WTC11 (cell line): ENCODE measurements around the gene ZNF30. TPM values are rescaled to one million over a fixed set of nuclear protein-coding genes. Genes with fewer than 3 reads are reported as not detected.
A peak's percentile ranks its signal among the peaks of the same experiment; 100 is the strongest.
"Not testable (repeated sequence)": the region's sequence is repeated elsewhere in the genome, so short reads cannot be mapped to it uniquely, and the experiment has no call there.

Experiments used
- ATAC-seq: fragments of 200-7000 bp; cut with Tn5 transposase; 2 replicates; pipeline ENCODE4 v1.10.0; 2021; ENCODE audit warnings: mild to moderate bottlenecking, moderate library complexity
- CTCF ChIA-PET: fragments of 300-600 bp; sonication (Branson Sonifier 250); formaldehyde crosslinking; loops from one replicate; lab custom pipeline; 2021; ENCODE audit warnings: antibody characterized with exemption; lab: Charles Lee
- POLR2A ChIA-PET: fragments of 350-600 bp; sonication (Branson Sonifier 250); formaldehyde crosslinking; loops from one replicate; lab custom pipeline; 2021; ENCODE audit warnings: antibody characterized with exemption; lab: Charles Lee
- DNase-seq: peaks from one replicate; pipeline ENCODE4 v3.0.0; 2021; ENCODE audit warnings: low spot score
- H3K27ac Mint-ChIP-seq: 2 replicates; pipeline ENCODE4 v1.8.0; 2021; ENCODE audit warnings: mixed read lengths
- H3K27me3 Mint-ChIP-seq: 2 replicates; pipeline ENCODE4 v1.8.0; 2021; ENCODE audit warnings: low read depth, mild to moderate bottlenecking, moderate library complexity, mixed read lengths
- H3K36me3 Mint-ChIP-seq: 2 replicates; pipeline ENCODE4 v1.8.0; 2021; ENCODE audit warnings: mixed read lengths
- H3K4me1 Mint-ChIP-seq: 2 replicates; pipeline ENCODE4 v1.8.0; 2022; ENCODE audit warnings: mixed read lengths
- H3K4me3 Mint-ChIP-seq: 2 replicates; pipeline ENCODE4 v1.8.0; 2021; ENCODE audit warnings: mild to moderate bottlenecking, moderate library complexity, mixed read lengths
- H3K9me3 Mint-ChIP-seq: 2 replicates; pipeline ENCODE4 v1.8.0; 2021; ENCODE audit warnings: mixed read lengths
- CREM ChIP-seq: sonication (generic); formaldehyde crosslinking; IDR thresholded peaks from 2 replicates; pipeline ENCODE4 v1.8.1; 2022; ENCODE audit warnings: mild to moderate bottlenecking, missing genetic modification reagents, moderate library complexity
- E2F4 ChIP-seq: sonication (generic); formaldehyde crosslinking; IDR thresholded peaks from 2 replicates; pipeline ENCODE4 v1.8.1; 2022; ENCODE audit warnings: low read depth, mild to moderate bottlenecking, moderate library complexity, missing genetic modification reagents, borderline replicate concordance
- FOXJ3 ChIP-seq: sonication (generic); formaldehyde crosslinking; IDR thresholded peaks from 2 replicates; pipeline ENCODE4 v1.9.0; 2021; ENCODE audit warnings: missing genetic modification reagents, mild to moderate bottlenecking, borderline replicate concordance
- FOXP4 ChIP-seq: sonication (generic); formaldehyde crosslinking; IDR thresholded peaks from 2 replicates; pipeline ENCODE4 v1.8.0; 2022; ENCODE audit warnings: mild to moderate bottlenecking, missing genetic modification reagents
- MAX ChIP-seq: sonication (generic); formaldehyde crosslinking; IDR thresholded peaks from 2 replicates; pipeline ENCODE4 v1.8.0; 2022; ENCODE audit warnings: mild to moderate bottlenecking, missing genetic modification reagents
- MXD4 ChIP-seq: fragments of 250-450 bp; sonication (Bioruptor Pico); IDR thresholded peaks from 2 replicates; pipeline ENCODE4 v1.8.0; 2021; ENCODE audit warnings: mild to moderate bottlenecking, moderate library complexity, borderline replicate concordance
- NFATC4 ChIP-seq: fragments of 250-450 bp; sonication (Bioruptor Pico); IDR thresholded peaks from 2 replicates; pipeline ENCODE4 v1.9.0; 2021; ENCODE audit warnings: mild to moderate bottlenecking
- NFE2L1 ChIP-seq: sonication (generic); formaldehyde crosslinking; IDR thresholded peaks from 2 replicates; pipeline ENCODE4 v1.8.1; 2023; ENCODE audit warnings: missing genetic modification reagents
- NR3C1 ChIP-seq: sonication (generic); formaldehyde crosslinking; conservative IDR thresholded peaks from 2 replicates; pipeline ENCODE4 v1.8.1; 2023; ENCODE audit warnings: low read depth, mild to moderate bottlenecking, missing genetic modification reagents
- ZBTB21 ChIP-seq: sonication (generic); formaldehyde crosslinking; IDR thresholded peaks from 2 replicates; pipeline ENCODE4 v1.8.1; 2023; ENCODE audit warnings: mild to moderate bottlenecking, missing genetic modification reagents, borderline replicate concordance
- ZNF121 ChIP-seq: sonication (generic); formaldehyde crosslinking; IDR thresholded peaks from 2 replicates; pipeline ENCODE4 v1.8.0; 2023; ENCODE audit warnings: missing genetic modification reagents
- ZNF219 ChIP-seq: sonication (generic); formaldehyde crosslinking; IDR thresholded peaks from 2 replicates; pipeline ENCODE4 v1.8.0; 2023; ENCODE audit warnings: missing genetic modification reagents, mild to moderate bottlenecking, borderline replicate concordance
- ZNF263 ChIP-seq: sonication (generic); formaldehyde crosslinking; IDR thresholded peaks from 2 replicates; pipeline ENCODE4 v1.8.1; 2022; ENCODE audit warnings: low read depth, mild to moderate bottlenecking, moderate library complexity, missing genetic modification reagents
- ZNF423 ChIP-seq: fragments of 250-450 bp; sonication (Bioruptor Pico); IDR thresholded peaks from 2 replicates; pipeline ENCODE4 v2.1.2; 2022; ENCODE audit warnings: mild to moderate bottlenecking, moderate library complexity
- total RNA-seq: library from RNA; stranded (reverse); gene quantifications from 3 replicates; pipeline ENCODE4 v1.2.3, GENCODE V29; 2021

Gene ZNF30
- total RNA-seq, 1 experiment from 2014 or later, result 5.4 TPM

GRCh38 chr19:34991542-34992333 lies 65.0 kb downstream of the ZNF30 start:
- peaks cover 2% of the 10 kb centered on the region; the same call in 1 of the 2 replicates for H3K27me3 Mint-ChIP-seq
- peaks cover 7% of the 10 kb centered on the region for H3K9me3 Mint-ChIP-seq
- ATAC-seq (no peak), DNase-seq (no peak)
- H3K4me3 Mint-ChIP-seq, result no peak overlapping the region
- CTCF ChIA-PET, result no interaction called here
- POLR2A ChIA-PET, result no interaction called here
- H3K27ac Mint-ChIP-seq, result no peak overlapping the region
- H3K36me3 Mint-ChIP-seq, result no peaks in the 10 kb centered on the region
- H3K4me1 Mint-ChIP-seq, result peaks cover 24% of the 10 kb centered on the region
- TF ChIP-seq E2F4, result no peak
- TF ChIP-seq ZBTB21, result no peak
- peak; percentile 39; the same call in 1 of the 2 replicates for TF ChIP-seq ZNF121 (CRISPR knock-in tag)
- no peak for TF ChIP-seq MXD4 (CRISPR knock-in tag)

- POLR2A ChIA-PET, H3K4me3 Mint-ChIP-seq, ATAC-seq, H3K27me3 Mint-ChIP-seq, H3K36me3 Mint-ChIP-seq, H3K9me3 Mint-ChIP-seq, CTCF ChIA-PET, DNase-seq, H3K27ac Mint-ChIP-seq: not testable (repeated sequence)
- peaks cover 32% of the 10 kb centered on the region for H3K4me1 Mint-ChIP-seq
Observed at GRCh38 chr19:34992582-34992981, 65.9 kb downstream of the ZNF30 start.

GRCh38 chr19:34994286-34994642 lies 67.6 kb downstream of the ZNF30 start:
- DNase-seq (no peak), ATAC-seq (no peak)
- ChIA-PET POLR2A (no interaction called here), CTCF (interaction anchor here (2.0 kb wide), 1 partner anchor 155 kb away, joined by 9 read pairs; no protein-coding TSS in a partner anchor)
- H3K4me3 Mint-ChIP-seq, result no peak overlapping the region
- H3K9me3 Mint-ChIP-seq, result peaks cover 4% of the 10 kb centered on the region
- no peaks in the 10 kb centered on the region for H3K36me3 Mint-ChIP-seq
- H3K27ac Mint-ChIP-seq, result no peak overlapping the region
- peaks cover 2% of the 10 kb centered on the region; the same call in 1 of the 2 replicates for H3K27me3 Mint-ChIP-seq
- TF ChIP-seq NR3C1 (CRISPR knock-in tag) (no peak), NFATC4 (CRISPR knock-in tag) (no peak), ZNF219 (CRISPR knock-in tag) (no peak), ZNF423 (CRISPR knock-in tag) (no peak), FOXP4 (CRISPR knock-in tag) (no peak), CREM (CRISPR knock-in tag) (no peak), ZNF263 (CRISPR knock-in tag) (no peak), NFE2L1 (CRISPR knock-in tag) (no peak), FOXJ3 (CRISPR knock-in tag) (no peak), MAX (no peak)
- TF ChIP-seq, all 79 proteins: peak for 0
- H3K4me1 Mint-ChIP-seq, result peaks cover 44% of the 10 kb centered on the region

Other genes starting within 250 kb of the ZNF30 start
- 0.20 to 0.71 TPM (median 0.64 TPM) in 3 replicates for gene SCGB2B2, start 249.7 kb upstream of the ZNF30 start, total RNA-seq
- gene ZNF302, start 249.2 kb upstream of the ZNF30 start, total RNA-seq, result 23.5 to 26.3 TPM (median 24.6 TPM) in 3 replicates
- gene ZNF181, start 192.7 kb upstream of the ZNF30 start, total RNA-seq, result 8.5 to 9.7 TPM (median 9.0 TPM) in 3 replicates
- 4.0 to 5.2 TPM (median 5.2 TPM) in 3 replicates for gene ZNF599, start 153.7 kb upstream of the ZNF30 start, total RNA-seq
- gene ZNF792, start 37.3 kb downstream of the ZNF30 start, total RNA-seq, result 6.6 to 12.9 TPM (median 8.0 TPM) in 3 replicates
- 235 to 389 TPM (median 236 TPM) in 3 replicates for gene GRAMD1A, start 73.4 kb downstream of the ZNF30 start, total RNA-seq
- 4.4 to 8.0 TPM (median 4.8 TPM) in 3 replicates for gene SCN1B, start 103.6 kb downstream of the ZNF30 start, total RNA-seq
- 20.8 to 35.5 TPM (median 34.6 TPM) in 3 replicates for gene HPN, start 114.8 kb downstream of the ZNF30 start, total RNA-seq
- 1.0 to 1.8 TPM (median 1.2 TPM) in 3 replicates for gene FXYD3, start 188.9 kb downstream of the ZNF30 start, total RNA-seq
- 14.2 to 15.7 TPM (median 15.1 TPM) in 3 replicates for gene LGI4, start 208.2 kb downstream of the ZNF30 start, total RNA-seq
- gene FXYD1, start 211.9 kb downstream of the ZNF30 start, total RNA-seq, result 11.3 to 13.4 TPM (median 13.3 TPM) in 3 replicates
- 16.7 to 16.9 TPM (median 16.9 TPM) in 3 replicates for gene FXYD7, start 216.4 kb downstream of the ZNF30 start, total RNA-seq
- 114 to 135 TPM (median 128 TPM) in 3 replicates for gene FXYD5, start 227.8 kb downstream of the ZNF30 start, total RNA-seq